ENCODE results near the gene MGAT5B. TPM values are rescaled to one million over a fixed set of nuclear protein-coding genes. Genes with fewer than 3 reads are reported as not detected.

MGAT5B gene
- total and polyA plus RNA-seq, 2 experiments from 2014 or later = 1.6 to 10.0 TPM

DNA sequence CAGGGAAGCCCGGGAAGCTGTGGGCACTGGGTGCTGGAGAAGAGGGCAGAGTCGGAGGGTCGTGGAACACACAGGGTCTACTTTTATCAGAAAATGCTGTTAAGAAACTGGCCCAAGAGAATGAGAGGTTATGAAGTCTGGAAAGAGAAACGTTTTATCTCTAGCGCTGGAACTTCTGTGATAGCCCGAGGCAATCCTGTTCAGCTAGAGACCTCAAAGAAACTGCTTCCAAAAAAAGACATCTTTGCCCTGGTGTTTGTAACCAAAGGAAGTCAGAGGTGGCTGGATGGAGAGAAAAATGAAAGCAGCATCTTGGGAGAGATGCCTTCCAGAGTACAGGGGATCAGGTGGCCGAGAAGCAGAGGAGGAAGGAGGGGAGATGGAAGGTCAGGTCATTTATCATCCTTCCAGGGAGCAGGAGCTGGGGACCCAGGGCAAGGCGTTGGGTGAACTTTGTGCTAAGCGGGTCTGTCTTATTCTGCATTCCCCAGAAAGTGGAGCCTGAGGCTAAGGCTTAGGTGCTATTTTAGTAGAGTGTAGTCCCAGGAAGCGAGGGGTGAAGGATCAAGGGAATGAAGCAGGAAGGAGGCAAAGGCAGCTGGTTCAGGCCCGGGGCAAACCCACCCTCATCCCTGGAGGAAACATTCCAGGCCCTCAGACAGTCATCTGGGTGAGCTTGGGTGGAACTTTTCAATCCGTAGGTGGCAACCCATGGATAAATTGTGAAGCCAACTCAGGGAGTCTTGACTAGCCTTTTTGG lies 66.5 kb downstream of the MGAT5B start:
- no peak overlapping the region for H3K27ac Mint-ChIP-seq
- ATAC-seq (no peak), DNase-seq (ENCODE audit: low spot score) (no peak)

More for the DNA sequence above, 66.5 kb downstream of the MGAT5B start:
- H3K27me3 Mint-ChIP-seq (ENCODE audit: insufficient read depth, low read depth, poor library complexity) = peaks cover 8% of the 10 kb centered on the region
- 0 out of 3 replicates have a peak, but pooled peaks cover 3% of the 10 kb centered on the region for H3K36me3 Mint-ChIP-seq (ENCODE audit: low read depth)
- Histone ChIP-seq H3K27me3 (ENCODE audit: insufficient read depth) (no peaks in the 10 kb centered on the region), H3K36me3 (ENCODE audit: insufficient read depth) (no peaks in the 10 kb centered on the region), H3F3A (replicated peaks; ENCODE audit: low read depth) (no peaks in the 10 kb centered on the region), H3K4me2 (no peak overlapping the region), H4K20me1 (replicated peaks; ENCODE audit: insufficient read depth) (no peaks in the 10 kb centered on the region), H3K4me1 (ENCODE audit: insufficient read depth) (no peaks in the 10 kb centered on the region), H3K4me3 (no peak overlapping the region), H3K79me2 (replicated peaks; ENCODE audit: insufficient read depth) (no peaks in the 10 kb centered on the region), H2AFZ (no peak overlapping the region), H3K9me2 (ENCODE audit: insufficient read depth) (no peaks in the 10 kb centered on the region; the same call in 1 of the 2 replicates), H3K27ac (ENCODE audit: low read depth) (no peak overlapping the region)
- TF ChIP-seq STAT1 (IDR thresholded peaks at IDR 0.05; ENCODE audit: unreplicated experiment) (no peak), ZNF114 (CRISPR knock-in tag; IDR thresholded peaks at IDR 0.05) (no peak), NANOG (IDR thresholded peaks at IDR 0.05; ENCODE audit: borderline replicate concordance) (no peak), POLR2AphosphoS5 (IDR thresholded peaks at IDR 0.05; ENCODE audit: low read depth) (no peak), EZH2 (IDR thresholded peaks at IDR 0.05; ENCODE audit: low read depth, unreplicated experiment) (no peak), CREB1 (CRISPR knock-in tag; IDR thresholded peaks at IDR 0.05; ENCODE audit: low read depth) (no peak), JUNB (IDR thresholded peaks at IDR 0.05; ENCODE audit: unreplicated experiment) (no peak)
- TF ChIP-seq, protein P1, sequence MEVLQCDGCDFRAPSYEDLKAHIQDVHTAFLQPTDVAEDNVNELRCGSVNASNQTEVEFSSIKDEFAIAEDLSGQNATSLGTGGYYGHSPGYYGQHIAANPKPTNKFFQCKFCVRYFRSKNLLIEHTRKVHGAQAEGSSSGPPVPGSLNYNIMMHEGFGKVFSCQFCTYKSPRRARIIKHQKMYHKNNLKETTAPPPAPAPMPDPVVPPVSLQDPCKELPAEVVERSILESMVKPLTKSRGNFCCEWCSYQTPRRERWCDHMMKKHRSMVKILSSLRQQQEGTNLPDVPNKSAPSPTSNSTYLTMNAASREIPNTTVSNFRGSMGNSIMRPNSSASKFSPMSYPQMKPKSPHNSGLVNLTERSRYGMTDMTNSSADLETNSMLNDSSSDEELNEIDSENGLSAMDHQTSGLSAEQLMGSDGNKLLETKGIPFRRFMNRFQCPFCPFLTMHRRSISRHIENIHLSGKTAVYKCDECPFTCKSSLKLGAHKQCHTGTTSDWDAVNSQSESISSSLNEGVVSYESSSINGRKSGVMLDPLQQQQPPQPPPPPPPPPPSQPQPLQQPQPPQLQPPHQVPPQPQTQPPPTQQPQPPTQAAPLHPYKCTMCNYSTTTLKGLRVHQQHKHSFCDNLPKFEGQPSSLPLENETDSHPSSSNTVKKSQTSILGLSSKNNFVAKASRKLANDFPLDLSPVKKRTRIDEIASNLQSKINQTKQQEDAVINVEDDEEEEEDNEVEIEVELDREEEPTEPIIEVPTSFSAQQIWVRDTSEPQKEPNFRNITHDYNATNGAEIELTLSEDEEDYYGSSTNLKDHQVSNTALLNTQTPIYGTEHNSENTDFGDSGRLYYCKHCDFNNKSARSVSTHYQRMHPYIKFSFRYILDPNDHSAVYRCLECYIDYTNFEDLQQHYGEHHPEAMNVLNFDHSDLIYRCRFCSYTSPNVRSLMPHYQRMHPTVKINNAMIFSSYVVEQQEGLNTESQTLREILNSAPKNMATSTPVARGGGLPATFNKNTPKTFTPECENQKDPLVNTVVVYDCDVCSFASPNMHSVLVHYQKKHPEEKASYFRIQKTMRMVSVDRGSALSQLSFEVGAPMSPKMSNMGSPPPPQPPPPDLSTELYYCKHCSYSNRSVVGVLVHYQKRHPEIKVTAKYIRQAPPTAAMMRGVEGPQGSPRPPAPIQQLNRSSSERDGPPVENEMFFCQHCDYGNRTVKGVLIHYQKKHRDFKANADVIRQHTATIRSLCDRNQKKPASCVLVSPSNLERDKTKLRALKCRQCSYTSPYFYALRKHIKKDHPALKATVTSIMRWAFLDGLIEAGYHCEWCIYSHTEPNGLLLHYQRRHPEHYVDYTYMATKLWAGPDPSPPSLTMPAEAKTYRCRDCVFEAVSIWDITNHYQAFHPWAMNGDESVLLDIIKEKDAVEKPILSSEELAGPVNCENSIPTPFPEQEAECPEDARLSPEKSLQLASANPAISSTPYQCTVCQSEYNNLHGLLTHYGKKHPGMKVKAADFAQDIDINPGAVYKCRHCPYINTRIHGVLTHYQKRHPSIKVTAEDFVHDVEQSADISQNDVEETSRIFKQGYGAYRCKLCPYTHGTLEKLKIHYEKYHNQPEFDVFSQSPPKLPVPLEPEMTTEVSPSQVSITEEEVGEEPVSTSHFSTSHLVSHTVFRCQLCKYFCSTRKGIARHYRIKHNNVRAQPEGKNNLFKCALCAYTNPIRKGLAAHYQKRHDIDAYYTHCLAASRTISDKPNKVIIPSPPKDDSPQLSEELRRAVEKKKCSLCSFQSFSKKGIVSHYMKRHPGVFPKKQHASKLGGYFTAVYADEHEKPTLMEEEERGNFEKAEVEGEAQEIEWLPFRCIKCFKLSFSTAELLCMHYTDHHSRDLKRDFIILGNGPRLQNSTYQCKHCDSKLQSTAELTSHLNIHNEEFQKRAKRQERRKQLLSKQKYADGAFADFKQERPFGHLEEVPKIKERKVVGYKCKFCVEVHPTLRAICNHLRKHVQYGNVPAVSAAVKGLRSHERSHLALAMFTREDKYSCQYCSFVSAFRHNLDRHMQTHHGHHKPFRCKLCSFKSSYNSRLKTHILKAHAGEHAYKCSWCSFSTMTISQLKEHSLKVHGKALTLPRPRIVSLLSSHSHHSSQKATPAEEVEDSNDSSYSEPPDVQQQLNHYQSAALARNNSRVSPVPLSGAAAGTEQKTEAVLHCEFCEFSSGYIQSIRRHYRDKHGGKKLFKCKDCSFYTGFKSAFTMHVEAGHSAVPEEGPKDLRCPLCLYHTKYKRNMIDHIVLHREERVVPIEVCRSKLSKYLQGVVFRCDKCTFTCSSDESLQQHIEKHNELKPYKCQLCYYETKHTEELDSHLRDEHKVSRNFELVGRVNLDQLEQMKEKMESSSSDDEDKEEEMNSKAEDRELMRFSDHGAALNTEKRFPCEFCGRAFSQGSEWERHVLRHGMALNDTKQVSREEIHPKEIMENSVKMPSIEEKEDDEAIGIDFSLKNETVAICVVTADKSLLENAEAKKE (CRISPR knock-in tag; IDR thresholded peaks at IDR 0.05) = no peak
- TF ChIP-seq, protein P2, sequence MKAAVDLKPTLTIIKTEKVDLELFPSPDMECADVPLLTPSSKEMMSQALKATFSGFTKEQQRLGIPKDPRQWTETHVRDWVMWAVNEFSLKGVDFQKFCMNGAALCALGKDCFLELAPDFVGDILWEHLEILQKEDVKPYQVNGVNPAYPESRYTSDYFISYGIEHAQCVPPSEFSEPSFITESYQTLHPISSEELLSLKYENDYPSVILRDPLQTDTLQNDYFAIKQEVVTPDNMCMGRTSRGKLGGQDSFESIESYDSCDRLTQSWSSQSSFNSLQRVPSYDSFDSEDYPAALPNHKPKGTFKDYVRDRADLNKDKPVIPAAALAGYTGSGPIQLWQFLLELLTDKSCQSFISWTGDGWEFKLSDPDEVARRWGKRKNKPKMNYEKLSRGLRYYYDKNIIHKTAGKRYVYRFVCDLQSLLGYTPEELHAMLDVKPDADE (IDR thresholded peaks at IDR 0.05) = no peak
- TF ChIP-seq, protein P3, sequence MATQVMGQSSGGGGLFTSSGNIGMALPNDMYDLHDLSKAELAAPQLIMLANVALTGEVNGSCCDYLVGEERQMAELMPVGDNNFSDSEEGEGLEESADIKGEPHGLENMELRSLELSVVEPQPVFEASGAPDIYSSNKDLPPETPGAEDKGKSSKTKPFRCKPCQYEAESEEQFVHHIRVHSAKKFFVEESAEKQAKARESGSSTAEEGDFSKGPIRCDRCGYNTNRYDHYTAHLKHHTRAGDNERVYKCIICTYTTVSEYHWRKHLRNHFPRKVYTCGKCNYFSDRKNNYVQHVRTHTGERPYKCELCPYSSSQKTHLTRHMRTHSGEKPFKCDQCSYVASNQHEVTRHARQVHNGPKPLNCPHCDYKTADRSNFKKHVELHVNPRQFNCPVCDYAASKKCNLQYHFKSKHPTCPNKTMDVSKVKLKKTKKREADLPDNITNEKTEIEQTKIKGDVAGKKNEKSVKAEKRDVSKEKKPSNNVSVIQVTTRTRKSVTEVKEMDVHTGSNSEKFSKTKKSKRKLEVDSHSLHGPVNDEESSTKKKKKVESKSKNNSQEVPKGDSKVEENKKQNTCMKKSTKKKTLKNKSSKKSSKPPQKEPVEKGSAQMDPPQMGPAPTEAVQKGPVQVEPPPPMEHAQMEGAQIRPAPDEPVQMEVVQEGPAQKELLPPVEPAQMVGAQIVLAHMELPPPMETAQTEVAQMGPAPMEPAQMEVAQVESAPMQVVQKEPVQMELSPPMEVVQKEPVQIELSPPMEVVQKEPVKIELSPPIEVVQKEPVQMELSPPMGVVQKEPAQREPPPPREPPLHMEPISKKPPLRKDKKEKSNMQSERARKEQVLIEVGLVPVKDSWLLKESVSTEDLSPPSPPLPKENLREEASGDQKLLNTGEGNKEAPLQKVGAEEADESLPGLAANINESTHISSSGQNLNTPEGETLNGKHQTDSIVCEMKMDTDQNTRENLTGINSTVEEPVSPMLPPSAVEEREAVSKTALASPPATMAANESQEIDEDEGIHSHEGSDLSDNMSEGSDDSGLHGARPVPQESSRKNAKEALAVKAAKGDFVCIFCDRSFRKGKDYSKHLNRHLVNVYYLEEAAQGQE (IDR thresholded peaks at IDR 0.05; ENCODE audit: unreplicated experiment) = no peak
- peaks cover 3% of the 10 kb centered on the region; the same call in 1 of the 3 replicates for H3K4me1 Mint-ChIP-seq
- no peak overlapping the region for H3K4me3 Mint-ChIP-seq
- H3K9me3 Mint-ChIP-seq = no peaks in the 10 kb centered on the region
